K562 (cell line): ENCODE measurements around the gene FXYD3. TPM values are rescaled to one million over a fixed set of nuclear protein-coding genes. Genes with fewer than 3 reads are reported as not detected.

Source experiments
- ATAC-seq: fragments of 200-7000 bp; cut with Tn5 transposase; 3 replicates; pipeline ENCODE4 v1.9.1; 2020; ENCODE audit warnings: moderate library complexity
- BruUV-seq: library from RNA; stranded (reverse); fragments of 400-500 nt; replicated peaks from 2 replicates; lab custom pipeline; 2021; lab: Mats Ljungman, UMichigan
- CTCF ChIA-PET: fragments of 300-600 bp; formaldehyde crosslinking; extraction: SDS; loops from one replicate; lab custom pipeline; 2021; ENCODE audit warnings: low intra/inter-chr PET ratio; lab: Yijun Ruan, JAX
- POLR2A ChIA-PET: fragments of 300-600, 350-650 bp; sonication (Branson Sonifier 250); formaldehyde crosslinking; extraction: SDS; loops from one replicate; lab custom pipeline; 2021; ENCODE audit warnings: antibody characterized with exemption, inconsistent platforms; lab: Yijun Ruan, JAX
- DNase-seq, 4 experiments: peaks; one replicate each; pipeline versions ENCODE4 v3.0.0 to v3.0.0-alpha.2; 2011 to 2018; ENCODE audit warnings: low spot score in 3 of 4, mixed read lengths in 3 of 4; ENCODE audit errors: extremely low read depth in 1 of 4
- FAIRE-seq: peaks from 2 replicates; lab custom pipeline; 2011; peaks lifted over from hg19 to GRCh38; lab: Jason Lieb, UNC
- H2AFZ ChIP-seq: 2 replicates; pipeline ENCODE4 v1.6.0; 2011; ENCODE audit warnings: low read depth, low read length, control low read depth, inconsistent platforms
- H3K27ac ChIP-seq: fragments of 200-600 bp; 3 replicates; pipeline ENCODE4 v1.8.0; 2011; ENCODE audit warnings: low read depth, mild to moderate bottlenecking, control low read depth, inconsistent platforms, low read length, moderate library complexity, mixed read lengths; ENCODE audit errors: extremely low read depth
- H3K27me3 ChIP-seq, 2 experiments: fragments of 300-600 bp in 1 of 2; 2 replicates in 1 of 2; 3 replicates in 1 of 2; pipeline versions ENCODE4 v1.6.0 to v1.8.0; 2011; ENCODE audit warnings: inconsistent platforms in 2 of 2, low read length in 2 of 2, mild to moderate bottlenecking in 1 of 2, mixed read lengths in 1 of 2, moderate library complexity in 1 of 2; ENCODE audit not compliant: control insufficient read depth in 2 of 2, insufficient read depth in 2 of 2
- H3K36me3 ChIP-seq: fragments of 300-600 bp; 3 replicates; pipeline ENCODE4 v1.8.0; 2011; ENCODE audit warnings: mild to moderate bottlenecking, low read length, inconsistent platforms; ENCODE audit not compliant: control insufficient read depth, insufficient read depth
- H3K4me1 ChIP-seq, 2 experiments: fragments of 200-600 bp in 1 of 2; replicated peaks in 1 of 2; 2 replicates in 1 of 2; 3 replicates in 1 of 2; pipeline versions ENCODE4 v1.5.1 to v1.8.0; 2011; ENCODE audit warnings: inconsistent platforms in 2 of 2, low read length in 2 of 2, mild to moderate bottlenecking in 1 of 2, mixed read lengths in 1 of 2, moderate library complexity in 1 of 2; ENCODE audit not compliant: control insufficient read depth in 2 of 2, insufficient read depth in 2 of 2
- H3K4me2 ChIP-seq: 2 replicates; pipeline ENCODE4 v1.6.1; 2011; ENCODE audit warnings: low read length, control low read depth, inconsistent platforms, mixed read lengths; ENCODE audit not compliant: insufficient read depth
- H3K4me3 ChIP-seq: fragments of 200-600 bp; sonication (generic), shearing (Covaris generic); 2 replicates; pipeline ENCODE4 v1.5.1; 2016; ENCODE audit warnings: control low read depth, inconsistent platforms
- H3K79me2 ChIP-seq: fragments of 200-600 bp; 3 replicates; pipeline ENCODE4 v1.8.0; 2011; ENCODE audit warnings: low read length, inconsistent platforms; ENCODE audit not compliant: control insufficient read depth, insufficient read depth
- H3K9ac ChIP-seq, 2 experiments: 2 replicates each; pipeline versions ENCODE4 v1.6.0 to v1.6.1; 2011; ENCODE audit warnings: low read depth in 2 of 2, low read length in 2 of 2, control low read depth in 1 of 2, inconsistent platforms in 1 of 2, mild to moderate bottlenecking in 1 of 2, mixed read lengths in 1 of 2; ENCODE audit not compliant: insufficient read depth in 1 of 2
- H3K9me1 ChIP-seq: one replicate; pipeline ENCODE4 v1.6.0; 2011; ENCODE audit warnings: inconsistent platforms, mild to moderate bottlenecking, low read length, moderate library complexity; ENCODE audit not compliant: control insufficient read depth, insufficient read depth
- H3K9me3 ChIP-seq: replicated peaks from 2 replicates; pipeline ENCODE4 v1.5.1; 2011; ENCODE audit warnings: low read depth, low read length, inconsistent platforms; ENCODE audit not compliant: control insufficient read depth, insufficient read depth
- H4K20me1 ChIP-seq: replicated peaks from 2 replicates; pipeline ENCODE4 v1.6.1; 2011; ENCODE audit warnings: low read length, inconsistent platforms, mixed read lengths; ENCODE audit not compliant: control insufficient read depth, insufficient read depth
- ATF1 ChIP-seq, 2 experiments: fragments of 450-650 bp in 1 of 2; IDR thresholded peaks; 2 replicates each; pipeline ENCODE4 v1.6.1; 2016; ENCODE audit warnings: missing compliant biosample characterization in 1 of 2, missing genetic modification characterization in 1 of 2
- GTF2F1 ChIP-seq: IDR thresholded peaks from 2 replicates; pipeline ENCODE4 v1.6.1; 2011; ENCODE audit warnings: low read depth, low read length, improper control_type of control experiment
- PRPF4 ChIP-seq: fragments of 200-400 bp; formaldehyde crosslinking; IDR thresholded peaks from one replicate; pipeline ENCODE4 v1.6.1; 2017; ENCODE audit warnings: low read length, low read depth, mild to moderate bottlenecking; ENCODE audit not compliant: insufficient read depth, poor library complexity, severe bottlenecking
- SRF ChIP-seq, 2 experiments: fragments of 250-450, 450-650 bp in 1 of 2; sonication (Bioruptor Pico) in 1 of 2; sonication (generic) in 1 of 2; formaldehyde crosslinking; IDR thresholded peaks; 2 replicates each; pipeline versions ENCODE4 v1.5.0 to v1.5.1; 2020 to 2022; ENCODE audit warnings: mild to moderate bottlenecking in 1 of 2, missing genetic modification reagents in 1 of 2
- WGBS: fragments of 100-300 bp; shearing (Covaris generic); methylation state at CpG from one replicate; pipeline ENCODE4 v1.1.6; 2016; ENCODE audit warnings: low coverage, mixed read lengths; ENCODE audit not compliant: insufficient coverage; ENCODE audit errors: missing lambda C conversion rate; 5-methylcytosine and 5-hydroxymethylcytosine counted together
- in situ Hi-C: fragments of 300-500 bp; cut with MboI; formaldehyde crosslinking; loops from 4 replicates; pipeline ENCODE4 v1.15.0; 2018; ENCODE audit warnings: inconsistent platforms, mixed read lengths
- intact Hi-C: fragments of 100-400 bp; cut with micrococcal nuclease; formaldehyde crosslinking; loops from 2 replicates; pipeline ENCODE4 v1.14.2; 2022
- polyA plus RNA-seq, 8 experiments: library from polyadenylated mRNA; depleted of rRNA in 4 of 8; stranded (reverse) in 5 of 8; unstranded in 3 of 8; fragments of >200 nt; fragmentation: Nextera tagmentation in 2 of 8; fragmentation: Illumina TruSeq in 1 of 8; extraction: Ambion mirVana in 2 of 8; extraction: Trizol in 1 of 8; gene quantifications; 2 replicates each; pipeline versions ENCODE4 v1.2.1 to v1.2.3, GENCODE V29; 2011 to 2014; ENCODE audit warnings: inconsistent platforms in 1 of 8, missing spikeins in 1 of 8
- total RNA-seq, 7 experiments: library from RNA; depleted of rRNA in 6 of 7; stranded (reverse); fragments of >200 nt in 6 of 7; fragmentation: Illumina TruSeq in 2 of 7; extraction: Trizol in 2 of 7; gene quantifications; 2 replicates each; pipeline versions ENCODE4 v1.2.1 to v1.2.3, GENCODE V29; 2011 to 2021; ENCODE audit warnings: low replicate concordance in 1 of 7

The FXYD3 gene
- total and polyA plus RNA-seq, 9 of the 15 experiments (the other 6 are each of a cell fraction or from before 2014, with no cell fraction given) = 0.24 TPM; not detected in 8

- H3K27me3 ChIP-seq = no peaks in the 10 kb centered on the region; a peak in 1 of 5 replicates
- no peak overlapping the region for H3K4me2 ChIP-seq
- H3K9me1 ChIP-seq = no peaks in the 10 kb centered on the region
- no peaks in the 10 kb centered on the region for H3K36me3 ChIP-seq
- H2AFZ ChIP-seq = no peak overlapping the region
- no peak for DNase-seq
- no peak overlapping the region for H3K27ac ChIP-seq
- H3K4me3 ChIP-seq = no peak overlapping the region
- no peak for TF ChIP-seq ATF1 (CRISPR knock-in tag; IDR thresholded peaks at IDR 0.05)
- no peak for TF ChIP-seq ATF1 (tag; IDR thresholded peaks at IDR 0.05)
- no peak for TF ChIP-seq SRF (CRISPR knock-in tag; IDR thresholded peaks at IDR 0.05)
- no peak for TF ChIP-seq PRPF4
- no peak for TF ChIP-seq GTF2F1
- ATAC-seq = no peak
- ChIA-PET CTCF (interaction anchor here (0.6 kb wide), 1 partner anchor 94 kb away, joined by 3 read pairs; no protein-coding TSS in a partner anchor), POLR2A (interaction anchor here (1.0 kb wide), 1 partner anchor 49 kb away, joined by 4 read pairs; no protein-coding TSS in a partner anchor)
- WGBS = 67% methylated on average over 5 of the region's 5 CpGs
- intact Hi-C loops = loop anchor here (10.0 kb wide), 1 partner anchor 49 kb away; the partner anchor contains the start of gene HPN
- no peaks in the 10 kb centered on the region for H3K79me2 ChIP-seq
- H4K20me1 ChIP-seq = no peaks in the 10 kb centered on the region
- peaks cover 12 to 42% of the 10 kb centered on the region in 2 experiments; a peak in 4 of 5 replicates for H3K4me1 ChIP-seq
- in situ Hi-C loops = no loop called here
- no peaks in the 10 kb centered on the region for H3K9me3 ChIP-seq
- no peak for FAIRE-seq
- no TSS peak for BruUV-seq
- H3K9ac ChIP-seq = no peak overlapping the region
Measured at GRCh38 chr19:35093430-35093829, 22.2 kb upstream of the FXYD3 start.
